HG03135 (cell line): ENCODE data around the gene TMED6.
"Not testable (repeated sequence)": the region's sequence is repeated elsewhere in the genome, so short reads cannot be mapped to it uniquely, and the experiment has no call there.

Source experiments
- ATAC-seq: cut with Tn5 transposase; IDR thresholded peaks from one replicate; pipeline ENCODE4 v1.9.1; 2021; ENCODE audit warnings: mild to moderate bottlenecking, moderate library complexity; ENCODE audit not compliant: unreplicated experiment

Gene TMED6

GRCh38 chr16:69307091-69307490 is 44.5 kb downstream of the TMED6 start:
- no peak for ATAC-seq

DNA sequence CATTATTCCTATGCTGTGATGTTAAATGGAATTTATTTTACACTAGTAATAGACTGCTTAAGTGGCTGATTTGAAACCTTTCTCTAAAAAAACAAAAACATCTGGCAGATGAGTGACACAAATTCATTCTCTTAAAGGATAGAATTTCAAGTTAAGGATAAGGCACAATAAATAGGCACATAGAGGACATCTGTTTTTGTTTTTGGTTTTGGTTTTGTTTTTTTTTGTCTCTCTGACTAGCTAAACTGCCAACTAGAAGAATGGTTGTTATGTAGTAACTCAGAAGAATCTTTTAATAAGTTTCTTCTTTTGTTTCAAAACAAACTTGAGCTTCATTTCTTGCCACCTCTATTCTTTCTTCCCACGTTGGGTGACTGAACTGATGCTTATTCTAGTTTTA is 45.6 kb downstream of the TMED6 start:
- ATAC-seq = no peak

DNA sequence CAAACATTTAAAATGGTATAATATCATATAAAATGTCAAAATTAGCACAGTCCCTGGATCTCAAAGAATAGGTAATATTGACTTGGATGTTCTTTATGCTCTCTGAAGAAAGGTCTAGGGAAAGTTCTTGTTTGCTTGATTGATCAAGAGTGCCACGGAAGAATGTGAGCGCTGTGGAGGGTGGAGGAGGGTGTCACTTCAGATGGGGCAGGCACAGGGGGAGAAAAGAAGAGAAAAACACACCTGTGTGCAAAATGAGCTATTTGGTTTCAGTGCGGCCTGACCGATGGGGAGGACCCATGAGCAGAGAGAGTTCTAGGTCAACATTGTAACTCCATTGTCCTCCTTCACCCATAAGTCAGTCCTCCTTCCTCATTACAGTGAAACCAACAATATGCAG is 49.3 kb downstream of the TMED6 start:
- no peak for ATAC-seq

DNA sequence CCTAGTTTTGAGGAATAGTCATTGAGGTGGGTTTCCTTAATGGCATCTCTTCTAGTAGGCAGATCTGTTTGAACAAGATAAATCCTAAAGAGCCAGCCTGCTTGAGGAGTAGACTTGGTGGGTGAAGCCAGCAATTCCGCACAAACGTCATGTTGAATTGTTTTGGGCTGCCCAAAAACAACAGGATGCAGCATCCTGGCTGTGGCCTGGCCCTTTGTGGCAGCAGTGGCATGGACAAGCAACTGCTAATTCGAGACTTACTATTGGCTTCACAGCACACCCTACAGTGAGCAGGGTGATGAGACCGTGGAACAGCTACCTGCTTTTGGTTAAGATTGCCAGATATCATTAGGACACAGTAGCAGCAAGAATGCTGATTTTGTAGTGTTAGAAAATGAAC is 49.7 kb downstream of the TMED6 start:
- ATAC-seq = no peak

GRCh38 chr16:69301187-69301586 is 50.4 kb downstream of the TMED6 start:
- ATAC-seq = no peak

DNA sequence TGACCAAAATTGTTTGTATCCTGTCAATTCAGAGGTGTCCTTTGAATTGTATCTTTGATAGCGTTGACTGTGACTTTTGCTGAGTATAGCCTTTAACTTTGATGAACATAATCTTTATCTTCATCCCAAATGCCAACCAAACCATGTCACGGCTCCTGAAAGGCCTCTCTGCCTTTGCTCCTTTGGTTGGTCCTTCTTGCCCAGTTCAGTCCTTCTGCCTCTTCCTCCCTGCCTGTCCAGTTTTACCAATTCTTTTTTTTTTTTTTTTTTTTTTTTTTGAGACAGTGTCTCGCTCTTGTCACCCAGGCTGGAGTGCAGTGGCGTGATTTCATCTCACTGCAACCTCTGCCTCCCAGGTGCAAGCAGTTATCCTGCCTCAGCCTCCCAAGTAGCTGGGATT is 53.3 kb downstream of the TMED6 start:
- no peak for ATAC-seq

DNA sequence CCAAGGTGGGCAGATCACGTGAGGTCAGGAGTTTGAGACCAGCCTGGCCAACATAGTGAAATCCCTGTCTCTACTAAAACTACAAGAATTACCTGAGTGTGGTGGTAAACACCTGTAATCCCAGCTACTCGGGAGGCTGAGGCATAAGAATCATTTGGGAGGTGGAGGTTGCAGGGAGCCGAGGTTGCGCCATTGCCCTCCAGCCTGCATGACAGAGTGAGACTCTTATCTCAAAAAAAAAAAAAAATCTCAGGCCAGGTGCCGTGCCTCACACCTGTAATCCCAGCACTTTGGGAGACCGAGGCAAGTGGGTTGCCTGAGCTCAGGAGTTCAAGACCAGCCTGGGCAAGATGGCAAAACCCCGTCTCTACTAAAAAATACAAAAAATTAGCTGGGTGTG is 54.8 kb downstream of the TMED6 start:
- ATAC-seq = not testable (repeated sequence)

DNA sequence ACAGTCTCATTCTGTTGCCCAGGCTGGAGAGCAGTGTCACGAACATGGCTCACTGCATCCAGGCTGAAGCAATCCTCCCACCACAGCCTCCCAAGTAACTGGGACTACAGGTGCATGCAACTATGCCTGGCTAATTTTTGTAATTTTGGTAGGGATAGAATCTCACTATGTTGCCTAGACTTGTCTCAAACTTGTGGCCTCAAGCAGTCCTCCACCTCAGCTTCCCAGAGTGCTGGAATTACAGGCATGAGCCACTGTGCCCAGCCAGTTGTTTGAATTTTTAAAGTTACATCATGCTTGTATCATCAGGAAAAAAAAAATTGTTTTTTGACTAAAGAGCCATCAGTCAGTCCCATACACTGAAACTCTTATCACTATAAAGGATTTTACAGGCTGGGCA is 57.5 kb downstream of the TMED6 start:
- ATAC-seq = no peak

GRCh38 chr16:69293401-69293800 is 58.2 kb downstream of the TMED6 start:
- ATAC-seq = no peak
